Non-pigmented ciliary epithelial cell (primary cell): ENCODE results near the gene RPS27A.
"Not testable (repeated sequence)": the region's sequence is repeated elsewhere in the genome, so short reads cannot be mapped to it uniquely, and the experiment has no call there.

ENCODE experiments used
- DNase-seq: peaks from one replicate; pipeline ENCODE4 v3.0.0-alpha.2; 2010; ENCODE audit warnings: low read depth

Gene RPS27A

GRCh38 chr2:55239656-55240222 lies 7.3 kb downstream of the RPS27A start:
- DNase-seq, result no peak

- not testable (repeated sequence) for DNase-seq
Observed at GRCh38 chr2:55241582-55241981, 9.1 kb downstream of the RPS27A start.

- DNase-seq, result no peak
Observed at GRCh38 chr2:55242617-55243016, 10.1 kb downstream of the RPS27A start.

GRCh38 chr2:55245411-55245810 lies 12.9 kb downstream of the RPS27A start:
- no peak for DNase-seq

GRCh38 chr2:55247025-55247424 lies 14.5 kb downstream of the RPS27A start:
- DNase-seq, result no peak

GRCh38 chr2:55252832-55253231 lies 20.3 kb downstream of the RPS27A start:
- DNase-seq, result no peak

GRCh38 chr2:55259586-55259985 lies 27.1 kb downstream of the RPS27A start:
- DNase-seq, result not testable (repeated sequence)

- no peak for DNase-seq
Observed at GRCh38 chr2:55268288-55268906, 35.9 kb downstream of the RPS27A start.

GRCh38 chr2:55268907-55269644 lies 36.6 kb downstream of the RPS27A start, which contains the start of gene MTIF2:
Gene MTIF2 (minus strand): TSS chr2:55269231. CDS start chr2:55263858, 5,373 bp downstream.
- DNase-seq, result peak; percentile 63

- no peak for DNase-seq
Observed at GRCh38 chr2:55269645-55269990, 37.1 kb downstream of the RPS27A start.

- DNase-seq, result not testable (repeated sequence)
Observed at GRCh38 chr2:55274346-55274745, 41.9 kb downstream of the RPS27A start.

- no peak for DNase-seq
Observed at GRCh38 chr2:55277310-55277709, 44.8 kb downstream of the RPS27A start.

GRCh38 chr2:55279214-55279835 lies 46.8 kb downstream of the RPS27A start:
- not testable (repeated sequence) for DNase-seq

- DNase-seq, result not testable (repeated sequence)
Observed at GRCh38 chr2:55279859-55280424, 47.5 kb downstream of the RPS27A start.

- DNase-seq, result not testable (repeated sequence)
Observed at GRCh38 chr2:55280851-55281546, 48.5 kb downstream of the RPS27A start.

GRCh38 chr2:55282110-55282917 lies 49.8 kb downstream of the RPS27A start:
- DNase-seq, result peak; percentile 27

GRCh38 chr2:55283083-55283482 lies 50.6 kb downstream of the RPS27A start:
- no peak for DNase-seq
